Gastroesophageal sphincter (tissue), 4 donors: ENCODE data around the gene ACTRT3. TPM values are rescaled to one million over a fixed set of nuclear protein-coding genes. Genes with fewer than 3 reads are reported as not detected.

Experiments
- ATAC-seq: fragments of 150-250 bp; one replicate; pipeline ENCODE4 v1.9.1; 2016; ENCODE audit warnings: mild to moderate bottlenecking, moderate library complexity
- H3K27ac ChIP-seq, 4 donors: fragments of 200-600 bp; sonication (generic) in 3 of 4; 1 replicate in 3 of 4; 2 replicates in 1 of 4; pipeline ENCODE4 v1.5.1; 2016 to 2019
- H3K27me3 ChIP-seq: fragments of 200-600 bp; sonication (generic); one replicate; pipeline ENCODE4 v1.5.1; 2019
- H3K36me3 ChIP-seq, 2 donors: fragments of 200-600 bp; sonication (generic); one replicate each; pipeline ENCODE4 v1.5.1; 2019; ENCODE audit warnings: control low read depth in 1 of 2
- H3K4me1 ChIP-seq, 3 donors: fragments of 200-600 bp; sonication (generic); 1 replicate in 2 of 3; 2 replicates in 1 of 3; pipeline ENCODE4 v1.5.1; 2016 to 2019; ENCODE audit warnings: control low read depth in 2 of 3
- H3K4me3 ChIP-seq, 2 donors: fragments of 200-600 bp; sonication (generic); one replicate each; pipeline ENCODE4 v1.5.1; 2019; ENCODE audit warnings: mild to moderate bottlenecking in 1 of 2, moderate library complexity in 1 of 2
- H3K9me3 ChIP-seq, 3 donors: fragments of 200-600 bp; sonication (generic); one replicate each; pipeline ENCODE4 v1.5.1; 2017 to 2019; ENCODE audit warnings: control low read depth in 2 of 3
- EP300 ChIP-seq: sonication (generic); formaldehyde crosslinking; IDR thresholded peaks from one replicate; pipeline ENCODE4 v1.6.1; 2017; ENCODE audit warnings: antibody characterized with exemption, mild to moderate bottlenecking
- POLR2A ChIP-seq, 2 donors: fragments of 450-650 bp; IDR thresholded peaks; one replicate each; pipeline ENCODE4 v1.6.1; 2017; ENCODE audit warnings: antibody characterized with exemption in 2 of 2, mild to moderate bottlenecking in 2 of 2, moderate library complexity in 1 of 2
- POLR2AphosphoS5 ChIP-seq: sonication (generic); formaldehyde crosslinking; IDR thresholded peaks from one replicate; pipeline ENCODE4 v1.6.1; 2017; ENCODE audit warnings: antibody characterized with exemption
- WGBS, 2 donors: methylation state at CpG; one replicate each; pipeline ENCODE4 v1.1.5; 2018; ENCODE audit warnings: low coverage in 1 of 2; 5-methylcytosine and 5-hydroxymethylcytosine counted together
- total RNA-seq, 4 donors: library from RNA; depleted of rRNA; stranded (reverse); fragments of >200 nt; gene quantifications; one replicate each; pipeline ENCODE4 v1.1.0, GENCODE V29; 2016
- TF ChIP-seq, protein P1 (sequence below), 4 experiments: fragments of 200-600 bp in 2 of 4; fragments of 450-650 bp in 2 of 4; sonication (generic) in 1 of 4; IDR thresholded peaks; one replicate each; pipeline ENCODE4 v1.5.1; 2017 to 2019; ENCODE audit warnings: antibody characterized with exemption in 4 of 4, mild to moderate bottlenecking in 2 of 4, moderate library complexity in 2 of 4

The ACTRT3 gene
- total RNA-seq, 4 donors from 2014 or later: 1.8 to 5.1 (median 4.5) TPM

DNA sequence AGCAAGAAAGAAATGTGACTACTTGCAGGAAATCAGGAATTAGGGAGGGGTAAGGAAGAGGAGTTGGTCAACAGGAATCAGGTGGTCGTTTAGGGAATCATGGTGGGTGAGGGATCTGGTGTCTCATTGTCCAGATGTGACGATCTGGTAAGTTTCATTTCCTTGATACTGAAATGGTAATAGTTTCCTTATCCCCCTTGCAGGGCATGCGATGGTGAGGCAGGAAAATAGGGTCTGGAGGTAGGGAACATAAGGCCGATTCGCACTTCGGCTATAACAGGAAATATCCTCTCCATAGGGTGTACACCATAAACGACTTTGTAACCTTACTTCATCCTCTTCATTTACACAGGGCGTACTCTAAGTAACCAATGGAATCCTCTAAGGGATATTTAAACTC is 43.9 kb upstream of the ACTRT3 start:
- Histone ChIP-seq H3K4me3 (peak overlapping the region; percentile 82 to 91), H3K9me3 (peaks cover 0 to 5% (median 0%) of the 10 kb centered on the region in 3 donors), H3K27me3 (no peaks in the 10 kb centered on the region), H3K27ac (no peak overlapping the region), H3K36me3 (no peaks in the 10 kb centered on the region), H3K4me1 (peaks cover 0 to 45% (median 11%) of the 10 kb centered on the region in 3 donors)
- TF ChIP-seq, protein P1, sequence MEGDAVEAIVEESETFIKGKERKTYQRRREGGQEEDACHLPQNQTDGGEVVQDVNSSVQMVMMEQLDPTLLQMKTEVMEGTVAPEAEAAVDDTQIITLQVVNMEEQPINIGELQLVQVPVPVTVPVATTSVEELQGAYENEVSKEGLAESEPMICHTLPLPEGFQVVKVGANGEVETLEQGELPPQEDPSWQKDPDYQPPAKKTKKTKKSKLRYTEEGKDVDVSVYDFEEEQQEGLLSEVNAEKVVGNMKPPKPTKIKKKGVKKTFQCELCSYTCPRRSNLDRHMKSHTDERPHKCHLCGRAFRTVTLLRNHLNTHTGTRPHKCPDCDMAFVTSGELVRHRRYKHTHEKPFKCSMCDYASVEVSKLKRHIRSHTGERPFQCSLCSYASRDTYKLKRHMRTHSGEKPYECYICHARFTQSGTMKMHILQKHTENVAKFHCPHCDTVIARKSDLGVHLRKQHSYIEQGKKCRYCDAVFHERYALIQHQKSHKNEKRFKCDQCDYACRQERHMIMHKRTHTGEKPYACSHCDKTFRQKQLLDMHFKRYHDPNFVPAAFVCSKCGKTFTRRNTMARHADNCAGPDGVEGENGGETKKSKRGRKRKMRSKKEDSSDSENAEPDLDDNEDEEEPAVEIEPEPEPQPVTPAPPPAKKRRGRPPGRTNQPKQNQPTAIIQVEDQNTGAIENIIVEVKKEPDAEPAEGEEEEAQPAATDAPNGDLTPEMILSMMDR (IDR thresholded peaks at IDR 0.05): no peak
- TF ChIP-seq POLR2AphosphoS5 (no peak), POLR2A (IDR thresholded peaks at IDR 0.05) (no peak), EP300 (no peak)
- WGBS, 2 donors: 53 to 65% methylated on average over 8 of the region's 8 CpGs
- ATAC-seq: no peak

DNA sequence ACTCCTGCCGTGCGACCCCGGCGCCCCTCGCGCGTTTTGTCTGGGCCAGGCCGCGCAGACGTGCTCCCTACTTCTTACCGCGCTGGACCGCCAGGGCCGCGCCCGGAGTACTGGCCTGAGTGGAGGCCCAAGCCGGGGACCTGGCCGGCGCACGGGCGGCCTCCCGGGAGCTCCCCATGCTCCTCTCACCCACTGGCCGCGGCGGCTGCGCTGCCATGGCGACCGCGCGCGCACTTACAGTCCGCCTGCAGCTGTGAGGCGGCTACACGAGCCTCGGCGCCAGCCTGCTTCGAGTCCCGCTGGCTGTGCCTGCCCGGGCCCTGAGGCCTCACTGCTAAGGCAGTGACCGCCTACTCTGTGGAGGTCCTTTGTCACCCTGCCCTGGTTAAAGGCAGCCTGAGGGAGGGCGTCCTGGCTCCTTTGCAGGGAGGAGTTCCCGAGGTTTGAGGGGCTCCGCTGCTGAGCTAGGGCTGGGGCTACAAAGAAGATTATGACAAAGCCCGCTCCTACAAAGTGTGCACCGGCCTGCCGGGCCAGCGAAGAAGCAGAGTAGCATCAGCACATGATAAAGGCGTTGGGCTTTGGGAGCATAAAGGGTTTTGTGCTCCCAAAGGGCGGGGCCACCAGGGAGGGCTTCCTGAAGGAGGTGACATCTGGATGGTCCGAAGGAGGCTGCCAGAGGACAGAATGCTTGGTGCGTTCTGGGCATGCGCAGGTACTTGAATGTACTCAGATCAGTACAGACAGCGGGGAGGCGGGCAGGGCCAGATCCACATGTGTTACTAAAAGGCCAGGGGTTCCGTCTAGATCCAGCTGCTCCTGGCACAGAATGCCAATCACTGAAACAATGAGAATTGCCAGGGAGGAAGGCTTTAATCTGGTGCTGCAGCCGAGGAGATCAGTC is 43.2 kb upstream of the ACTRT3 start, which contains the start of the genes LRRC34 and LRRIQ4:
Gene LRRC34 (minus strand): TSS at position 573 of the 904 bp plus-strand sequence. CDS start 356 bp downstream, at position 217.
Gene LRRIQ4 (plus strand): TSS at position 539 of the 904 bp plus-strand sequence. CDS start 9,052 bp downstream, outside the sequence.
- no peak for TF ChIP-seq POLR2AphosphoS5
- TF ChIP-seq, protein P1 (IDR thresholded peaks at IDR 0.05): peak in 1 of 4 experiments; percentile 29
- TF ChIP-seq POLR2A (IDR thresholded peaks at IDR 0.05): no peak
- no peak for TF ChIP-seq EP300
- Histone ChIP-seq H3K4me3 (peak within 1 kb of the TSS; percentile 82 to 91), H3K9me3 (peaks cover 0 to 5% (median 0%) of the 10 kb centered on the region in 3 donors), H3K27ac (peak within 1 kb of the TSS; percentile 44 to 85 (median 79)), H3K4me1 (peaks cover 0 to 45% (median 11%) of the 10 kb centered on the region in 3 donors), H3K27me3 (no peaks in the 10 kb centered on the region), H3K36me3 (no peaks in the 10 kb centered on the region)
- ATAC-seq: peak; percentile 89
- whole genome bisulfite sequencing, 2 donors: 19 to 30% methylated on average over 3 to 9 of the region's 56 CpGs

DNA sequence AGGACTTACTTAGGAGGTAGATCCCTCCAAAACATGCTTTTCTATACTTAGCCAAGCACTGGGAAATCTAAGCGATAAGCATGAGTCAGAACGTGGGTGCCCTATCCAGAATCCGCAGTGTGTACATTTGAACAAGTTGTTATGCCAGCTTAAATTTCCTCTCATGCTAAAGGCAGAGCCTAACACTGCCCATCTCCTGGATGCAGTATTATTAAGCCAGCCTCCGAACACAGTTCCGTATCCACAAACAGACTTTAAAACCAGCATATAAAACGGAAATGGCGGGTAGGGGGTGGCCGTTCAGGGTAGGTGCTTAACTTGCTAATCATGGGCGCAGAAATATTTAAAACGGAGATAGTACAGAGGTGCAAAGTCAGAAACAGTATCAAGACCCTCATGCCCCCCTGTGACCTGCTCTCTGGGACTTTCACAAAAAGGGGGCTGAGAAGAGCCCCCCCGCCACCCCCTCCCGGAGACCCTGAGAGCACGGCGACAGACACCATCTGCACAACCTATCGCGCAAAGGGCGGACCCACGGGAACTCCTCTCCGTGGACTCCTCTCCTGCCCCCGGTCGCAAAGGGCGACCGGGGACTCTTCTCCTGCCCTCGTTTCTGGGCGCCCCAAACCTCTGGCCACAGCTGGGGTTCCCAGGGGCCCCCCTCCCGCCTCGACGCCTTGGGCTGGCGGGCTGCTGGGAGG is 42.4 kb upstream of the ACTRT3 start:
- ATAC-seq: peak; percentile 55
- Histone ChIP-seq H3K36me3 (no peaks in the 10 kb centered on the region), H3K9me3 (peaks cover 0 to 5% (median 0%) of the 10 kb centered on the region in 3 donors), H3K27ac (peak overlapping the region; percentile 44 to 85 (median 79)), H3K4me1 (peaks cover 0 to 45% (median 11%) of the 10 kb centered on the region in 3 donors), H3K27me3 (no peaks in the 10 kb centered on the region), H3K4me3 (peak overlapping the region; percentile 82 to 91)
- TF ChIP-seq POLR2A (IDR thresholded peaks at IDR 0.05): no peak
- TF ChIP-seq, protein P1 (IDR thresholded peaks at IDR 0.05): no peak
- TF ChIP-seq POLR2AphosphoS5: no peak
- no peak for TF ChIP-seq EP300
- 3 to 9% methylated on average over 10 of the region's 29 CpGs for WGBS, 2 donors

DNA sequence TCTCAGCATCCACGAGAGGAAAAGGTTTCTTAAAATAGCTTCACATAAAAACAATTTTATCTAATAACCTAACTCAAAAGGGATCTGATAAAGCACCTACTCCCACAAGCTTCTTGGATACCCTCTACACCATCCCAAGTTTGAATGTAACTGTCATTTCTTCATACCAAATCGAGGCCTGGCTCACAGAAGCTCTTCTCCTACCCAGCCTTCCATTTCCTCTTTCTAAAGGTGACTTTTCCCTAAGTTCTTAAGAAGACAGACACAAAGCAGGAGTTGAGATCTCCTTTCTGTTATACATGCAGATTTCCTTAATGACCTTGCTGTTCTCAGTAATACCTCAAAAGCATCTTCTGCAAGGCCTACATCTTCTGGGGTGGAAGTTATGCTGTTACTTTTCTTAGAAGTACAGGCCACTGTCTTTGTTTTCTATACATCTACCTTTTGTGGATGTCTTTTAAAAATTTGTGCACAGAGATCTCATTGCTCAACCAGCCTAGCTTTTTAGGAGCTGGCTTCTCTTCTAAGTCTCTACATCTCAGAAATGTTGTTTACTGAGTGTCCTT is 40.0 kb upstream of the ACTRT3 start:
- peaks cover 0 to under 1% of the 10 kb centered on the region in 2 donors for H3K36me3 ChIP-seq
- H3K4me1 ChIP-seq: peaks cover 0 to 45% (median 11%) of the 10 kb centered on the region in 3 donors
- TF ChIP-seq POLR2AphosphoS5 (no peak), EP300 (no peak)
- TF ChIP-seq, protein P1 (IDR thresholded peaks at IDR 0.05): no peak
- no peaks in the 10 kb centered on the region for H3K27me3 ChIP-seq
- H3K27ac ChIP-seq: no peak overlapping the region
- no peak overlapping the region for H3K4me3 ChIP-seq
- no peaks in the 10 kb centered on the region for H3K9me3 ChIP-seq
- WGBS, 2 donors: 20 to 25% methylated on average over 2 of the region's 2 CpGs
- ATAC-seq: no peak
